B cell (primary cell): ENCODE results near the gene TENM3.

Source experiments
- EZH2 ChIP-seq: IDR thresholded peaks from 2 replicates; pipeline ENCODE4 v1.6.1; 2012; ENCODE audit warnings: borderline replicate concordance, low read depth, mild to moderate bottlenecking, moderate library complexity, low read length; ENCODE audit not compliant: insufficient read depth, poor library complexity, severe bottlenecking
- TF ChIP-seq, protein P1 (sequence below): fragments of 200-600 bp; IDR thresholded peaks from one replicate; pipeline ENCODE4 v1.8.0; 2022; ENCODE audit warnings: antibody characterized with exemption, mild to moderate bottlenecking

DNA sequence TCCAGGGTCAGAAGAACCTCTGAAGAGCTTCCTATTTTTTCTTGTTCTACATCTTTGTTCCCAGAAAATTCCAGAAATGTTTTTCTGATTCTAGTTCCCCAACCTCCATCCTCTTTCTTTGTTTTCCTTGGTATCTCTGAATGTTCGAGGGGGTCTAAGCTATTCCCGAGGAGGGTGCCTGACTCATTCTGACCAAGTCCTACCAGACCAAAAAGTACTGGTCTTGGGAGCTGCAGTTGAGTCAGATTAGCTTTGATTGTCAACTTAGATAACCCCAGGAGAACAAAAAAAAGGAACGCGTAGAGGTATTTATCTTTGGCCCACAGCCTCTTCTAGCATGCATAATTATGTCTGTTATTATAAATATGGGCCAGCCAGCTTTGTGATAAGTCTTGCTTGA is 12.1 kb upstream of the TENM3 start:
- no peak for TF ChIP-seq EZH2
- TF ChIP-seq, protein P1, sequence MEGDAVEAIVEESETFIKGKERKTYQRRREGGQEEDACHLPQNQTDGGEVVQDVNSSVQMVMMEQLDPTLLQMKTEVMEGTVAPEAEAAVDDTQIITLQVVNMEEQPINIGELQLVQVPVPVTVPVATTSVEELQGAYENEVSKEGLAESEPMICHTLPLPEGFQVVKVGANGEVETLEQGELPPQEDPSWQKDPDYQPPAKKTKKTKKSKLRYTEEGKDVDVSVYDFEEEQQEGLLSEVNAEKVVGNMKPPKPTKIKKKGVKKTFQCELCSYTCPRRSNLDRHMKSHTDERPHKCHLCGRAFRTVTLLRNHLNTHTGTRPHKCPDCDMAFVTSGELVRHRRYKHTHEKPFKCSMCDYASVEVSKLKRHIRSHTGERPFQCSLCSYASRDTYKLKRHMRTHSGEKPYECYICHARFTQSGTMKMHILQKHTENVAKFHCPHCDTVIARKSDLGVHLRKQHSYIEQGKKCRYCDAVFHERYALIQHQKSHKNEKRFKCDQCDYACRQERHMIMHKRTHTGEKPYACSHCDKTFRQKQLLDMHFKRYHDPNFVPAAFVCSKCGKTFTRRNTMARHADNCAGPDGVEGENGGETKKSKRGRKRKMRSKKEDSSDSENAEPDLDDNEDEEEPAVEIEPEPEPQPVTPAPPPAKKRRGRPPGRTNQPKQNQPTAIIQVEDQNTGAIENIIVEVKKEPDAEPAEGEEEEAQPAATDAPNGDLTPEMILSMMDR: no peak
